Stromal cell of bone marrow (primary cell): Measurements from ENCODE around the gene WNK2.

ENCODE experiments used
- DNase-seq: peaks from one replicate; pipeline ENCODE4 v3.0.0-alpha.2; 2012; ENCODE audit warnings: low read depth

The WNK2 gene

DNA sequence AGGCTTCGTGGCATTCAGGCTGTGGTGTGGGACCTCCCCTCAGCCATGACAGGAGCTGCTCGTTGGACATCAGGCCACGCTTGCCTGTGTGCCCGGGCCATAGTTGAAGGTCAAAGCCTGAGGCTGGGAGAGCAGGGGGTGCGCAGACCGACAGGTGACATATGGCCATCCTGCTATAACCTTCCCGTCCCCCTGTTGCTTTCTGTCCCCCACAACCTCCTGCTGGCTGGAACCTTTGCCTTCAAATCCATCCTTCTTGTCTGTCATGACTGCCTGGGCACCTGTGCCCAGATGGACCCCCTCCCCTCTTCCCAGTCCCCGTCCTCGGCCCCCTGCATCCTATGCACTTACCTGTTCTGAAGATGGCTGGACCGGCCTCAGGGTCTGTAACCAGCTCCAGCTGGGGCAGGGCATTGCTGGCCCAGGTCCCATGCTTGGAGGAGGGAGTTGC is 83.2 kb downstream of the WNK2 start:
- no peak for DNase-seq

DNA sequence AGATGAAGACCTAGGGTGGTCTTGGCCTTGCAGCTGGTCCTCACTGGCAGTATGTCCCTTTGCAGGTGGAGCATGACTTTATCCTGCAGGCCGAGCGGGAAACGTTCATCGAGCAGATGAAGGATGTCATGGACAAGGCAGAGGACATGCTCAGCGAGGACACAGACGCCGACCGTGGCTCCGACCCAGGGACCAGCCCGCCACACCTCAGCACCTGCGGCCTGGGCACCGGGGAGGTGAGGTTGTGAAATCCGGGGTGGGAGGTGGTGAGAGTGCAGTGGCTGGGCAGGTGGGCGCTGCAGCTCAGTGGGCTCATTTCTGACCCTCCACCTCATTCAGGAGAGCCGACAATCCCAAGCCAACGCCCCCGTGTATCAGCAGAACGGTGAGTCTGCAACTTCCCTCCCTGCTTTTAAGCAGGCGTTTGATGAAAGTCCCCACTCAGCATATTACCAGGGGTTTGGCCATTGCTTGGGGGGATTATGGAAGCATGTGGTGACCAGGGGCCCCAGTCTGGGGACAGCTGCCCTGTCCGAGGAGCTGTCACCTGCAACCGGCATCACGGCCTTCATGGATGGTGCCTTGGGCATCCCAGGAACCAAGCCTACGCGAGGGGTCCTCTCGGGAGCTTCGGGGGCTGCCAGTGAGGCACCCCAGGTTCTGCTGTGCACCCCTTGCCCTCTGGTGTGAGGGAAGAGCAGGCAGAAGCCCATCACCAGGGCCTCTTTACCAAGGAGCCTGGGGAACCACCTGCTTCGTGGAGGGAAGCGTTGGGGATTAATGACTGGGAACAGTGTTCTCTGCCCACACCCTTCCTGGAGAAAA is 84.0 kb downstream of the WNK2 start:
- DNase-seq = no peak

DNA sequence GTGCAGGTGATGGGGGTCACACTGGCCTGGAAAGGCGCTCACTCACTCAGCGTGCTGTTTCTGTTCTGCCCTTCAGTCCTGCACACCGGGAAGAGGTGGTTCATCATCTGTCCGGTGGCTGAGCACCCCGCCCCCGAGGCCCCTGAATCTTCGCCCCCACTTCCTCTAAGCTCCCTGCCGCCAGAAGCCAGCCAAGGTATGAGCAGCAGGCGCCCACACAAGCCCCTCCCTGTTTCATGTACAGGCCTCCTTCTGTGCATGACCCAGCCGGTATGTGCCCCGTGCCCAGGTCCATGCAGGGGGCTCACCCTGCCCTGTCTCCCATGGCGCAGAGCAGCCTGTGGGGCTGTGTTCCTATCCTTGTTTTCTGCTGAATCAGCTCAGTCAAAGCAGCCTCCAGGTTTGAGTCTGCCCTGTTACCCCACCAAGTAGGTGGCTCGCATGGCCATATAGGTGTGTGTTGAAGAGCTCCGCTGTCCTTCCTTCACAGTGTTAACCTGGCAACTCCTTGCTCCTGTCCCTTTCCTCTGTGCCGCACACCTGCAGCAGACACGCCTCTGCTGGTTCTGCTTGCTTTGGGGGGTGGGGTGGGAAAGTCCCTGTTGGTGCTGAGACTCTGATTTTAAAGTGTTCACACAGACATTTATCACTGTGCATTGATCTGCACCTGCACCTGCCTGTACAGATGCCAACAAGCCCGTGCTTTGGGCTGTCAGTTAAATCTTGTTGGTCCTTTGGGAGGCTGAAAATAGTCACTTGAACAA is 84.8 kb downstream of the WNK2 start:
- no peak for DNase-seq

DNA sequence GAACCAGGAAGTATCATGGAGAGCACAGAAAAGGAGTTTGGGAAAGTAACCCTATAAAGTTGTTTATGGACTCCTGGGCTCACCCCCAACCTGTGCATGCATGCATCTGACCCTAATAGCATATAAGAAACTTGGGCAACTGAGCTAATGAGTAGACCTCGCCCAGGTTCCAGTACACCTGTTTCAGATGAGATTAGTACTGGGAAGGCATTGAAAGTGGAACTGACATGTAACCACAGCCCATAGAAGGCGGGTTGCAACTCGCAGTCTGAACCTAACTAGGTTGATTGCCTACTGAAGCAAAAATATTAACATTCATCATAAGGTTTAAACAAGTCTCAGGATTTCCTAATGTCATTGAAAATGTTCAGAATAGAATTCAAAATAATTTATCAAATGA is 87.0 kb downstream of the WNK2 start:
- DNase-seq = no peak

DNA sequence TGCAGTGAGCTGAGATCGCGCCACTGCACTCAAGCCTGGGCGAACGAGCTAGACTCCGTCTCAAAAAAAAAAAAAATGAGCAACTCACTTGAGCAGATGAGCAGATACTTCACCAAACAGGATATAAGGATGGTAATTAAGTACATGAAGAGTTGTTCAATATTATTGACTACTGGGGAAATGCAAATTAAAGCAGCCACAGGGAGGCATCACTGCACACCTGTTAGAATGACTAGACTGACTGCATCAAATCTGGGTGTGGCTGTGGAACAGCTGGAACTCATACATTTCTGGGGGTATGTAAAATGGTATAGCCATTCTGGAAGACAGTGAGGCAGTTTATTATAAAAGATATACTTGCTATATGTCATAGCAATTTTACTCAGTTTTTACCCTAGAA is 93.0 kb downstream of the WNK2 start:
- DNase-seq = no peak

DNA sequence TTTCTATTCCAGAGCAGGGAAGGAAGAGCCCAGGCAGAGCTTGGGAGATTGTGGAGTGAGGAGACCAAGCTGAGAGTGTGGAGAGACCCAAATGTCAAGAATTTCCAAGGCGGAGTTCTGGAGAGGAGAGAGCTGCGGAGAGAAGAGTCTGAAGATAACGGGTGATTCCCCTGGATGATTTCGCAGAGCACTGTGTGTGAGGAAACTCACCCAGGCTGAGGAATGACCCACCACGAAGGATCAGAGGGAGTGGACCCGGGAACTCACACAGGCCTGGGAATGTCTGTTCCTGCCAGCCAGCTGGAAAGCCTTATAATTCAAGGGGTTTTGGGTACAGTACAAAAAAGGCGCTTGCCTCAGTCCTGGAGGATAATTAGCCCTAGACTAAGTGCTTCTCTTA is 94.2 kb downstream of the WNK2 start:
- DNase-seq = no peak

DNA sequence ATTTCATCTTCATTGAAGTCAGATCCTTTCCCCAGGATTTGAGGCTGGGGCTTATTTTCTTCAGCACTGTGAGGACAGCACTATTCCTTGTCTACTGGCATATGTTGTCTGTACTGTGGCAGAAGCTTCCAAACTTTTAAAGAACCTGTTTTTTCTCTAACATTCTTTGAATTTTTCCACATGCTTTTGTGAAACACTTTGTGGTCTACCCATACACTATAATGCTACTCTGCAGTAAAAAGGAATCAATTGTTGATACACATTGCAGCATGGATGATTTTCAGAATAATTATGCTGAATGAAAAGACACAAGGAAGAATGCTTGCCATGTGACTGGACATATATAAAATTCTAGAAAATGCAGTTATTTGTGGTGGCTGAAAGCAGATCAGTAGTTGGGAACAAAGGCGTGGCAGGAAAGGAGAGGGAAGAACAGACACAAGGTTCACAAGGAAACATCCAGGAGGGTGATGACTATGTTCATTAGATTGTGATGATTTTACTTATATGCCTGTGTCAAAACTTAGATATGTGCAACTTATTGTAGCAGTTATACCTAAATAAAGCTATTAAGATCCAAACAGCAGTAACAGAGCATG is 96.8 kb downstream of the WNK2 start:
- no peak for DNase-seq

DNA sequence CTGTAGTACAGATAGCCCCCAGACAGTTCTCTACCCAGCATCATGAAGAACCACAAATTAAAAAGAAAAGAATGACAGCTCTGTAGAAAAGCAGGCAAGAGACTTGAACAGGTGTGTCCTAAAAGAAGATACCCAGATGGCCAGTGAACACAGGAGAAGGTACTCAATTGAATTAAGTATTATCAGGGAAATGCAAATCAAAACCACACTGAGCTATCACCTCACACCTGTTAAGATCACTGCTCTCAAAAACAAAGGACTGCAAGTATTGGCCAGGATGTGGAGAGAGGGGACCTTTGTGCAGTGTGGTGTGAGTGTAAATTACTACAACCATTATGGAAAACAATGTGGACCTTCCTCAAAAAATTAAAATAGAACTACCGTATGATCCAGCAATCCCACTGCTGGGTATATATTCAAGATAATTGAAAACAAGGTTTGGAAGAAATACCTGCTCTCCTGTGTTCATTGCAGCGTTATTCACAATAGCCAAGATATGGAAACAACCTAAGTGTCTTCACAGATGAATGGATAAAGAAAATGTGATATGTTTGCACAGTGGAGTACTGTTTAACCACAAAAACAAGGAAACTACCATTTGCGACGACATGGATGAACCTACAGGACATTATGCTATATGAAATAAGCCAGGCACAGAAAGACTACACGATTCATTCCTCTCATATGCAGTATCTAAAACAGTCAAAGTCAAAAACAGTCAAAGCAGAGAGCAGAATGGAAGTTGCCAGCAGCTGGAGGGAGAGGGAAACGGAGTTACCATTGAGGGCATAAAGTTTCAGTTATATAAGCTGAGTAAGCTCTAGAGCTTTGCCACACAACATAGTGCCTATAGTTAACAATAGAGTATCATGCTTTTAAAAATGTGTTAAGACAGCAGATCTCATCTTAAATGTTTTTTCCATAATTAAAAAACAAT is 102.6 kb downstream of the WNK2 start:
- no peak for DNase-seq

DNA sequence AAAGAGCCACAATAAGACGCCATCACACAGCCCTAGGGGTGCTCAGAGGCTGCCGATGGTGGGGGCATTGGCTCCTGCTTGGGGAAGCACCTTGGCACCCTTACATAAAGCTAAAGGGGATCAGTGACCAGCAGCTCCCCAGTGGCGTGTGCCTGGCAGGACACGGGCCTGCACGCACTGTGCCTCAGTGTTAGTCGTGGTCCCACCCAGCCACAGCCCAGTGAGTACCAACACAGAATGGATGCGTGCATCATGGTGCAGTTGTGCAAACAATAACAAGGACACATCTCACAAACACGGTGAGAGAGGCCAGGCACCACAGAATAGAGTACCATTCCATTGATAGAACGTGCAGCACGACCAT is 103.2 kb downstream of the WNK2 start:
- DNase-seq = no peak

DNA sequence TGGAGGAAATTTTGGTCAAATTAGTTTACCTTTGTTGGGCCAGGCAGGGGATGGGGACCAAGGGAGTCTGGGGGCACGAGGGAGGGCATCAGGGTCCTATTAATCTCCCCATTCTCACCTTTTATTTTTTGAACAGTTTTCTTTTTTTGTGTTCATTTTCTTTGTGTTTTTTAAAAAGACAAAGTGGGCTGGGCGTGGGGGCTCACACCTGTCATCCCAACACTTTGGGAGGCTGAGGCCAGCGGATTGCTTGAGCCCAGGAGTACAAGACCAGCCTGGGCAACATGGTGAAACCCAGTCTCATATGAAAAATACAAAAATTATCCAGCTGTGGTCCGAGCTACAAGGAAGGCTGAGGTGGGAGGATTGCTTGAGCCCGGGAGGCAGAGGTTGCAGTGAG is 103.7 kb downstream of the WNK2 start:
- DNase-seq = no peak

DNA sequence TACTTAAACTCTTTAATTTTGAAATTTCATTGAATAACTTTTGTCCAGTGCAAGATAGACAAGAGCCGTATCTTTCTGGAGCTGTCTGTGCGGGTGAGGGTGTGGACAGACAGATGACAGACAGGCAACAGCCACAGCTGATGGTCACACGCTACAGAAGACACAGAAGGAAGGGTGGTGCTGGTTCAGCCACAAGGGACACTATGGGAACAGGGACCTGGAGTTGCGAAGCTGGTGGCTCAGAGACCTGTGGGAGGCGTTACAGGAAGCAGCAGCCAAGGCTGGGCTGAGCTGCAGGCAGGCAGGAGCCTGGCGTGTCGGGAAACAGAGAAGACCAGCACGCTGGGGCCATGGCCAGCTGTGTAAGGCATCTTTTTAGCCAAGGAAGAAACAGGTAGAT is 104.4 kb downstream of the WNK2 start:
- no peak for DNase-seq

DNA sequence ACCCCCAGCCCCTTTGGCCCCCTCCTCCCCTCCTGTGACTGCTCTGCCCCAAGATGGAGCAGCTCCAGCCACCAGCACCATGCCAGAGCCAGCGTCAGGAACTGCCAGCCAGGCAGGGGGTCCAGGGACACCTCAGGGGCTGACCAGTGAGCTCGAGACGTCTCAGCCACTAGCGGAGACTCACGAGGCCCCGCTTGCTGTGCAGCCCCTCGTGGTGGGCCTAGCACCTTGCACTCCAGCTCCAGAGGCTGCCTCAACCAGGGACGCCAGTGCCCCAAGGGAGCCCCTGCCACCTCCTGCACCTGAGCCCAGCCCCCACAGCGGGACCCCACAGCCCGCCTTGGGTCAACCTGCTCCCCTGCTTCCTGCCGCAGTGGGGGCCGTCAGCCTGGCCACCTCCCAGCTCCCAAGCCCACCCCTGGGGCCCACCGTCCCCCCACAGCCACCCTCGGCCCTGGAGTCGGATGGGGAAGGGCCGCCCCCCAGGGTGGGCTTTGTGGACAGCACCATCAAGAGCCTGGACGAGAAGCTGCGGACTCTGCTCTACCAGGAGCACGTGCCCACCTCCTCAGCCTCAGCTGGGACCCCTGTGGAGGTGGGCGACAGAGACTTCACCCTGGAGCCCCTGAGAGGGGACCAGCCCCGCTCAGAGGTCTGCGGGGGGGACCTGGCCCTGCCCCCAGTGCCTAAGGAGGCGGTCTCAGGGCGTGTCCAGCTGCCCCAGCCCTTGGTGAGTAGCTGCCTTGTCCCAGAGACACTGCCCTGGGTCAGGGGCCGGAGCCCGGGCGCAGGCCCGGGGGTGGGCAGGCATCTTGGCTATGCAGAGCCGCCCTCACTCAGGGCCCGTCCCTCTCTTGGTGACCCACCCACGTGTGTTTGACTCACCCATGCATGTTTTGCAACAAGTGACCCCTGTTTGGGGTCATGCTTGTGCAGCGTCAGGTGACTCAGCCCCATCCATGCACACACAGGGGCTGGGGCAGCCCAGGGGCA is 105.2 kb downstream of the WNK2 start:
- no peak for DNase-seq

DNA sequence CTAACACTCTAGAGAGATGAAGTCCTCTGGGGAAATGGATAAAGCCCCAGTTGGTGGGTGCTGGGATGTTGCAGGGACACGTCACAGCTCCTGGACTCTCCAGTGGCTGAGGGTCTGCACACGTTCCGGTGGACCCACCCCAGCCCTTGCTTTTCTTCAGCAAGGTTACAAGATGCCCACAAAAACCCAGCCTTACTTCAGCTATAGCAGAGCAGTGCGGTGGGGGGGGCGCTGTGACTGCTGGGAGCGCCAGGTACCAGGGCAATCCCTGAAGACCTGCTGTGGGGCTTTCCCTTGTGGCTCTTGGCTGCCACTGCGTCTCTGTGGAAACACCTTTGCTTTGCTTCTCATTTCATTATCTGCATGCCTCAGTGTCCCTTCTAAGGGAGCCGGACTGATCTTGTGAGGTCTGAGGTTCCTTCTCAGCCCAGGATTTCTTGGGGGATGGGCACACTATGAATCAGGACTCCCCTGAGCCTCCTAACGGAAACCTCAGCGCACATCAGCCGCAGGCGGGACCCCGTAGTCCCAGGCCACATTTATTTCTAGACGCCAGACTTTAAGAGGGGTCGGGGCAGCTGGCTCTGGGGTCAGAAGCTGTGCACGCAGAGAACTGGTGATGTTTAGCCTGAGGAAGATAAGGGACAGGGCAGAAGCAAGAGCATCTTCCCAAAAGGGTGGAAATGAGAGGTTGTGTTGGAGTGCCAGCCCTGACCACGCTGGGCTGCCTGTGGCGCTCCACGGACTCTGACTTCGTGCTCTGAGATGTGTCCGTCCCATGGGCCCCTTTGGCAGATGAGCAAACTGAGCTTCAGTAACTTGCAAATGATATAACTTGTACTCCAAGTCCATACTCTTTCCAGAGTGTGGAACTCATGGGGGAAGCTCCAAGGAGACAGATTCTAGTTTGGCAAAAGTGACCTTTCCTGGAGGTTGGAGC is 106.8 kb downstream of the WNK2 start:
- DNase-seq = no peak

DNA sequence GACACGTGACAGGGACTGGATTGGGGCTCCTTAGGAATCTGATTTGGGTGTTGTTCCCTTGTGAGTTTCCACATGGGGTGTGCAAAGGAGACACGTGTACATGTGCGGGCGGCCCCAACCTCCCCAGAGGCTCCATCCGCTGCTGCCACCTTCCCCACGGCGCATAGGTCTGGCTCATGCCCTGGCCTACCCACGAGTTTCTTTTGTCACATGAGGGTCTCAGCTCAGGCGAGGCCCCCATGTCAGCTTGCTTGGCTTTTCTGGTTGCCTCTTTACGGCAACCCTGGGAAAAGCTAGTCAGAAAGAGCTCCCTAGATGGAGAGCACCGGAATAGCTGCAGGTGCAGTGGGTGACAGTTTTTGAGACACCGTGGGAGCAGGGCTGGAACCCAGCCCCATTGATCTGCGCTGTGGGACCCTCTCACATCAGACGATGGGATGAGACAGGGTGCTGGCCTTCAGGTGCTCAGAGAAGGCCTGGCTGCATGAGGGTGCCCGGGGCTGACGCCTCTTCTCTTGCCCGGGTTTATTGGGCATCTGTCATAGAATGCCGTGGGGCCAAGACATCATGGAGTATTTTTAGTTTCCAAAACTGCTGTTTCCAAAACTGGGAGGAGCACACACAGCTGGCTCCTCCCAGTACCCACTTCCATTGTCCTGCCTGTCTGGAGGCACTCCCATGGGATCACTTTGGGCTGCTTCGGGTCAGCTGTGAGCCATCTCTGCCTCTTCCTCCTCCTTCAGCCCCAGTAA is 107.8 kb downstream of the WNK2 start:
- DNase-seq = no peak

DNA sequence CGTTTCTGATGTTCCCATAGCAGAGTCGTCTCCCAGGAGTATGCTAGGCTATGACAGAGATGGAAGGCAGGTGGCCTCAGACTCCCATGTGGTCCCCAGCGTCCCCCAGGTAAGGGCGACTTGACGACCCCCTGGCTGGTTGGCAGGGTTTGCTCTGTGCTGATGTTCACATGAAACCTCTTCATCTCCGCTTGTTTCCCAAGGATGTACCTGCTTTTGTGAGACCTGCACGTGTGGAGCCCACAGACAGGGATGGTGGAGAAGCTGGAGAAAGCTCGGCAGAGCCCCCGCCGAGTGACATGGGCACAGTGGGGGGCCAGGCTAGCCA is 108.3 kb downstream of the WNK2 start:
- DNase-seq = no peak

DNA sequence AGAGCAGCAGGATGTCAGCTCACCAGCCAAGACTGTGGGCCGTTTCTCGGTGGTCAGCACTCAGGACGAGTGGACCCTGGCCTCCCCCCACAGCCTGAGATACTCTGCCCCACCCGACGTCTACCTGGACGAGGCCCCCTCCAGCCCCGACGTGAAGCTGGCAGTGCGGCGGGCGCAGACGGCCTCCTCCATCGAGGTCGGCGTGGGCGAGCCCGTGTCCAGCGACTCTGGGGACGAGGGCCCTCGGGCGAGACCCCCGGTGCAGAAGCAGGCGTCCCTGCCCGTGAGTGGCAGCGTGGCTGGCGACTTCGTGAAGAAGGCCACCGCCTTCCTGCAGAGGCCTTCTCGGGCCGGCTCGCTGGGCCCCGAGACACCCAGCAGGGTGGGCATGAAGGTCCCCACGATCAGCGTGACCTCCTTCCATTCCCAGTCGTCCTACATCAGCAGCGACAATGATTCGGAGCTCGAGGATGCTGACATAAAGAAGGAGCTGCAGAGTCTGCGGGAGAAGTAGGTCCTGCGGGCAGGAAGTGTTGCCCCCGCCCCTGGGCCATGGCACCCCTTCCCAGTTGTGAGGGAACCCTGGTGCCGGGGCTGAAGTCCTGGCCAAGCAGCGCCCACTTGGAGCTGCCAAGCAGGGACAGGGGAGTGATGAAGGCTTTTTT is 108.9 kb downstream of the WNK2 start:
- DNase-seq = no peak

DNA sequence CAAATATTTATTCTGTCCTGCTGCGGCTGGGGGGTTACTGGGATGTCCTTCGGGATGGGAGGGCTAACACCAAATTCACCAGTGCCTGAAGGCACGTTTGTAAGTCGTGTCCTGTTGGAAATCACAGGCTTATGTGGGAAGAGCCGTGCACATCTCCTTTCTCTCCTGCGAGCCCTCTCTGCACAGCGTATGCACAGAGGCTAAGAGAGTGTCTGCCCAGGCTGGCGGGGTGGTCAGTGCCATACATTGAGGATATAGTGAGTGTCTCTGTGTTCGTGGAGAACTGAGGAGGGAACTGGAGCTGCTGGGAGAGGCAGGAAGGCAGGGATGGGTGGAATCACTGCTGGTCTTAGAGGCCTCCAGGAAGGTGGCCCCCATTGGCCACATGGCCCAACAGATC is 110.1 kb downstream of the WNK2 start:
- DNase-seq = no peak

DNA sequence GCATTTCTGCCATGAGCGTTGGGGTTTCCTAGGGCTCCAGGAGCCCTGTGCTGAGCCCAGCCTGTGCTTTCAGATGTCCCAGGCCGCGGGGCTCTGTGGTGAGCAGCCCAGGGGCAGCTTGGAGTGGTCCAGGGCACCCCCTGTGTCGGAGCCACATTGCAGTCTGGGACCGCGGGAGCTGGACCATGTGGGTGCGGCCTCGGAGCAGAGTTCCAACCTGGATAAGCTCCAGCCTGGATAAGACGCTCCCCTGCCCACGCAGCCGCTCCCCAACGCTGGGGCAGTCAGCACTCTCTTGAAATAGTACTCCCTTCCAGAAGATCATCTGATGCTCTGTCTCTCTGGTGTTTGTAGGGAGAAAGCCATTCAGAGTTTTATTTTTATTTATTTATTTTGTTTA is 111.1 kb downstream of the WNK2 start:
- DNase-seq = no peak
